Suprapubic skin (tissue), 4 donors: ENCODE results near the gene GJA9. TPM values are rescaled to one million over a fixed set of nuclear protein-coding genes. Genes with fewer than 3 reads are reported as not detected.
"Not testable (repeated sequence)": the region's sequence is repeated elsewhere in the genome, so short reads cannot be mapped to it uniquely, and the experiment has no call there.

Source experiments
- DNase-seq, 2 donors: peaks; one replicate each; pipeline ENCODE4 v3.0.0-alpha.2; 2019; ENCODE audit warnings: low spot score in 2 of 2
- H3K27ac ChIP-seq: fragments of 200-600 bp; sonication (generic); one replicate; pipeline ENCODE4 v1.5.1; 2019
- H3K27me3 ChIP-seq: fragments of 200-600 bp; sonication (generic); one replicate; pipeline ENCODE4 v1.5.1; 2019
- H3K36me3 ChIP-seq: fragments of 200-600 bp; sonication (generic); one replicate; pipeline ENCODE4 v1.5.1; 2019
- H3K4me1 ChIP-seq: fragments of 200-600 bp; sonication (generic); one replicate; pipeline ENCODE4 v1.5.1; 2019
- H3K4me3 ChIP-seq: fragments of 200-600 bp; sonication (generic); one replicate; pipeline ENCODE4 v1.5.1; 2019; ENCODE audit warnings: mild to moderate bottlenecking
- H3K9me3 ChIP-seq: fragments of 200-600 bp; sonication (generic); one replicate; pipeline ENCODE4 v1.5.1; 2019
- CTCF ChIP-seq, 2 donors: fragments of 200-600 bp in 1 of 2; fragments of 450-650 bp in 1 of 2; sonication (generic) in 1 of 2; IDR thresholded peaks; one replicate each; pipeline ENCODE4 v1.5.1; 2016 to 2019; ENCODE audit warnings: antibody characterized with exemption in 2 of 2, mild to moderate bottlenecking in 1 of 2, moderate library complexity in 1 of 2
- EP300 ChIP-seq: sonication (generic); formaldehyde crosslinking; IDR thresholded peaks from one replicate; pipeline ENCODE4 v1.6.1; 2017; ENCODE audit warnings: antibody characterized with exemption
- POLR2A ChIP-seq, 2 donors: fragments of 450-650 bp; IDR thresholded peaks; one replicate each; pipeline ENCODE4 v1.6.1; 2017; ENCODE audit warnings: antibody characterized with exemption in 2 of 2, mild to moderate bottlenecking in 2 of 2, moderate library complexity in 2 of 2
- POLR2AphosphoS5 ChIP-seq, 3 donors: sonication (generic); formaldehyde crosslinking; IDR thresholded peaks; one replicate each; pipeline ENCODE4 v1.6.1; 2017; ENCODE audit warnings: antibody characterized with exemption in 3 of 3
- WGBS: methylation state at CpG from one replicate; pipeline ENCODE4 v1.1.5; 2018; 5-methylcytosine and 5-hydroxymethylcytosine counted together
- total RNA-seq, 4 donors: library from RNA; depleted of rRNA; stranded (reverse); fragments of >200 nt; gene quantifications; one replicate each; pipeline ENCODE4 v1.1.0, GENCODE V29; 2016

GJA9 gene
- total RNA-seq, 4 donors from 2014 or later, result 1.1 TPM; not detected in 3

GRCh38 chr1:38858833-38859560, 22.4 kb downstream of the GJA9 start:
- Histone ChIP-seq H3K36me3 (peaks cover 16% of the 10 kb centered on the region), H3K9me3 (no peaks in the 10 kb centered on the region), H3K27ac (peak overlapping the region; percentile 99), H3K4me1 (peaks cover 45% of the 10 kb centered on the region), H3K27me3 (no peaks in the 10 kb centered on the region), H3K4me3 (peak overlapping the region; percentile 100)
- peak; percentile 79 to 85 for DNase-seq
- WGBS, result 0% methylated on average over 43 of the region's 51 CpGs
- peak in 1 of 2 donors; percentile 23 for TF ChIP-seq POLR2A (IDR thresholded peaks at IDR 0.05)
- no peak for TF ChIP-seq EP300
- TF ChIP-seq POLR2AphosphoS5 (IDR thresholded peaks at IDR 0.05), result peak in 1 of 3 donors; percentile 6
- no peak for TF ChIP-seq CTCF (IDR thresholded peaks at IDR 0.05)

GRCh38 chr1:38852780-38853179, 28.6 kb downstream of the GJA9 start:
- Histone ChIP-seq H3K27me3 (no peaks in the 10 kb centered on the region), H3K9me3 (no peaks in the 10 kb centered on the region), H3K36me3 (peaks cover 70% of the 10 kb centered on the region), H3K4me1 (peaks cover 11% of the 10 kb centered on the region), H3K27ac (no peak overlapping the region), H3K4me3 (no peak overlapping the region)
- DNase-seq, result no peak
- WGBS, result 87% methylated on average over 4 of the region's 4 CpGs
- TF ChIP-seq EP300, result no peak
- no peak for TF ChIP-seq CTCF (IDR thresholded peaks at IDR 0.05)
- TF ChIP-seq POLR2AphosphoS5 (IDR thresholded peaks at IDR 0.05), result no peak
- no peak for TF ChIP-seq POLR2A (IDR thresholded peaks at IDR 0.05)

GRCh38 chr1:38848071-38848470, 33.3 kb downstream of the GJA9 start:
- Histone ChIP-seq H3K36me3 (peaks cover 93% of the 10 kb centered on the region), H3K4me1 (no peaks in the 10 kb centered on the region), H3K4me3 (no peak overlapping the region), H3K27ac (no peak overlapping the region), H3K27me3 (no peaks in the 10 kb centered on the region), H3K9me3 (no peaks in the 10 kb centered on the region)
- TF ChIP-seq CTCF (IDR thresholded peaks at IDR 0.05) (no peak), EP300 (no peak), POLR2A (IDR thresholded peaks at IDR 0.05) (no peak), POLR2AphosphoS5 (IDR thresholded peaks at IDR 0.05) (no peak)
- WGBS, result 77% methylated on average over 1 of the region's 1 CpG
- no peak for DNase-seq

- WGBS, result 83% methylated on average over 3 of the region's 3 CpGs
- peaks cover 93% of the 10 kb centered on the region for H3K36me3 ChIP-seq
- TF ChIP-seq CTCF (IDR thresholded peaks at IDR 0.05), result no peak
- TF ChIP-seq POLR2A (IDR thresholded peaks at IDR 0.05), result no peak
- no peak for TF ChIP-seq POLR2AphosphoS5 (IDR thresholded peaks at IDR 0.05)
- no peak for TF ChIP-seq EP300
- no peak overlapping the region for H3K27ac ChIP-seq
- H3K4me3 ChIP-seq, result no peak overlapping the region
- no peaks in the 10 kb centered on the region for H3K4me1 ChIP-seq
- no peaks in the 10 kb centered on the region for H3K27me3 ChIP-seq
- no peaks in the 10 kb centered on the region for H3K9me3 ChIP-seq
- no peak for DNase-seq
Measured at GRCh38 chr1:38846210-38846609, 35.2 kb downstream of the GJA9 start.

- not testable (repeated sequence) for H3K9me3 ChIP-seq, H3K27ac ChIP-seq, H3K27me3 ChIP-seq, H3K4me3 ChIP-seq, DNase-seq, H3K4me1 ChIP-seq
- H3K36me3 ChIP-seq, result peaks cover 87% of the 10 kb centered on the region
- WGBS, result 94% methylated on average over 3 of the region's 3 CpGs
Measured at GRCh38 chr1:38845088-38845487, 36.3 kb downstream of the GJA9 start.

- no peak for DNase-seq
- H3K4me3 ChIP-seq, result no peak overlapping the region
- H3K27ac ChIP-seq, result no peak overlapping the region
- H3K9me3 ChIP-seq, result no peaks in the 10 kb centered on the region
- peaks cover 67% of the 10 kb centered on the region for H3K36me3 ChIP-seq
- H3K4me1 ChIP-seq, result peaks cover 6% of the 10 kb centered on the region
- WGBS, result 50% methylated on average over 2 of the region's 2 CpGs
- TF ChIP-seq POLR2A (IDR thresholded peaks at IDR 0.05) (no peak), CTCF (IDR thresholded peaks at IDR 0.05) (no peak), EP300 (no peak), POLR2AphosphoS5 (IDR thresholded peaks at IDR 0.05) (no peak)
- H3K27me3 ChIP-seq, result no peaks in the 10 kb centered on the region
Measured at GRCh38 chr1:38840281-38840680, 41.1 kb downstream of the GJA9 start.
